ENCODE measurements around the gene CALR.

Gene CALR

DNA sequence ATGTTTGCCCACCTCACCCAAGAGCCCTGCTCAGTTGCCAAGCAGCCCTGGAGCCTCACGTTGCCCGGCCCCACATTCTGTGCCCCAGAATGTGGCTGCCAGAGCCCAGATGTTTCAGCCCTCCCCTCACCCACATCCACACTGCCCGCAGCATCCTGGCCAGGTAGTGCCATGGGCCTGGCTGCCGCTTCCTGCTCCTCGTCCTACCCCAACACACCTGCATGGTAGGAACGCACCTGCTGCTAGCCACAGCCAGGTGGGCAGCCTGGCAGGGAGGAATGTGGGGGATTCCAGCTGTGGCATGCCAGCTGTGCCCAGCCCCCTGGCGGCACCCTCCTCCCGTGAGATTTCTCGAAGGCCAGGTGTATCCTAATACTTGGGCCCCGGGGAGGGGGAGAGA lies 49.4 kb downstream of the CALR start:
- TF ChIP-seq, protein P1, sequence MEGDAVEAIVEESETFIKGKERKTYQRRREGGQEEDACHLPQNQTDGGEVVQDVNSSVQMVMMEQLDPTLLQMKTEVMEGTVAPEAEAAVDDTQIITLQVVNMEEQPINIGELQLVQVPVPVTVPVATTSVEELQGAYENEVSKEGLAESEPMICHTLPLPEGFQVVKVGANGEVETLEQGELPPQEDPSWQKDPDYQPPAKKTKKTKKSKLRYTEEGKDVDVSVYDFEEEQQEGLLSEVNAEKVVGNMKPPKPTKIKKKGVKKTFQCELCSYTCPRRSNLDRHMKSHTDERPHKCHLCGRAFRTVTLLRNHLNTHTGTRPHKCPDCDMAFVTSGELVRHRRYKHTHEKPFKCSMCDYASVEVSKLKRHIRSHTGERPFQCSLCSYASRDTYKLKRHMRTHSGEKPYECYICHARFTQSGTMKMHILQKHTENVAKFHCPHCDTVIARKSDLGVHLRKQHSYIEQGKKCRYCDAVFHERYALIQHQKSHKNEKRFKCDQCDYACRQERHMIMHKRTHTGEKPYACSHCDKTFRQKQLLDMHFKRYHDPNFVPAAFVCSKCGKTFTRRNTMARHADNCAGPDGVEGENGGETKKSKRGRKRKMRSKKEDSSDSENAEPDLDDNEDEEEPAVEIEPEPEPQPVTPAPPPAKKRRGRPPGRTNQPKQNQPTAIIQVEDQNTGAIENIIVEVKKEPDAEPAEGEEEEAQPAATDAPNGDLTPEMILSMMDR (IDR thresholded peaks at IDR 0.05; ENCODE audit: extremely low read depth, insufficient read depth, missing control alignments): no peak
- no peak for DNase-seq (ENCODE audit: low spot score)
- in situ Hi-C loops (cut with MboI; ENCODE audit: low pct_unique_long_range_greater_than_20kb, low sequenced_read_pairs, unreplicated experiment): no loop called here

- in situ Hi-C loops (cut with MboI; ENCODE audit: low pct_unique_long_range_greater_than_20kb, low sequenced_read_pairs, unreplicated experiment): no loop called here
- TF ChIP-seq, protein P1 (IDR thresholded peaks at IDR 0.05; ENCODE audit: extremely low read depth, insufficient read depth, missing control alignments): no peak
- no peak for DNase-seq (ENCODE audit: low spot score)
Observed at GRCh38 chr19:12990431-12990830, 52.0 kb downstream of the CALR start.

DNA sequence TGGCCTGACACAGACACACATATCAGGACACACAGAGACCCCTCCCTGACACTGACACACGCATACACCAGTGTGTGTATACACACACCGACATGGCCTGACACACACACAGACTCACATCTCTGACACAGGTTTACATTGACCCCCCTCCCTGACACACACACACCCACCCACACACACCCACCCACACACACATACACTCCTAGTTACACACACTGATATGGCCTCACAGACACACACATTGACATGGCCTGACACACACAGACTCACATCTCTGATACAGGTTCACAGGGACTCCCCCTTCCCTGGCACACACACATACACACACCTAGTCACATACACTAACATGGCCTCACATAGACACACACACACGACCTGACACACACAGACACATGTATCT lies 52.4 kb downstream of the CALR start:
- in situ Hi-C loops (cut with MboI; ENCODE audit: low pct_unique_long_range_greater_than_20kb, low sequenced_read_pairs, unreplicated experiment): no loop called here
- TF ChIP-seq, protein P1 (IDR thresholded peaks at IDR 0.05; ENCODE audit: extremely low read depth, insufficient read depth, missing control alignments): no peak
- DNase-seq (ENCODE audit: low spot score): no peak

DNA sequence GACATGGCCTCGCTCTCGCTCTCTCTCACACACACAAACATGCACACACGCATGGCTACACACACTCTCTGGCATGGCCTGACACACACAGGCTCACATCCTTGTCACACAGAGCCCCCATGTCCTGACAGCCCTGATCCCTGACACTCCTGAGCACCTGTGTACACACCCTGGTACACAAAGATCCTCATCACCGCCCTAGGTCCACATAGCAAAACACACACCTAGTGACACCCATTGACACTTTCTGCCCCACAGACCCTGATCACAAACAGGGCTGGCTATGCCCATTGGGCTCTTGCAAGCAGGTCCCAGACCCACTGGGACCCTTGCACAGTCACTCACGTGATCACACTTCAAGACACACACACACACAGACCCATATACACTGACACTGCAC lies 52.9 kb downstream of the CALR start:
- no peak for DNase-seq (ENCODE audit: low spot score)
- TF ChIP-seq, protein P1 (IDR thresholded peaks at IDR 0.05; ENCODE audit: extremely low read depth, insufficient read depth, missing control alignments): no peak
- in situ Hi-C loops (cut with MboI; ENCODE audit: low pct_unique_long_range_greater_than_20kb, low sequenced_read_pairs, unreplicated experiment): no loop called here

GRCh38 chr19:12992729-12993128 lies 54.3 kb downstream of the CALR start:
- in situ Hi-C loops (cut with MboI; ENCODE audit: low pct_unique_long_range_greater_than_20kb, low sequenced_read_pairs, unreplicated experiment): no loop called here

GRCh38 chr19:12993562-12993961 lies 55.2 kb downstream of the CALR start:
- in situ Hi-C loops (cut with MboI; ENCODE audit: low pct_unique_long_range_greater_than_20kb, low sequenced_read_pairs, unreplicated experiment): no loop called here
- DNase-seq (ENCODE audit: low spot score): no peak
- TF ChIP-seq, protein P1 (IDR thresholded peaks at IDR 0.05; ENCODE audit: extremely low read depth, insufficient read depth, missing control alignments): no peak

More at GRCh38 chr19:12992729-12993128, 54.3 kb downstream of the CALR start:
- DNase-seq (ENCODE audit: low spot score): no peak
- TF ChIP-seq, protein P1 (IDR thresholded peaks at IDR 0.05; ENCODE audit: extremely low read depth, insufficient read depth, missing control alignments): no peak

Measured in GM13977 (cell line).